ENCODE data around the gene SGO2. TPM values are rescaled to one million over a fixed set of nuclear protein-coding genes. Genes with fewer than 3 reads are reported as not detected.

The SGO2 gene
- polyA plus RNA-seq, 2 donors, result 1.3 to 2.5 TPM

- Histone ChIP-seq H3K27me3 (ENCODE audit: control insufficient read depth in 1 of 2, insufficient read depth in 2 of 2, low read length in 2 of 2) (no peaks in the 10 kb centered on the region), H3K9me3 (ENCODE audit: control insufficient read depth in 2 of 2, insufficient read depth in 1 of 2, low read depth in 1 of 2, low read length in 1 of 2) (peaks cover 0 to 3% of the 10 kb centered on the region in 2 donors), H3K4me1 (ENCODE audit: control insufficient read depth in 2 of 2, insufficient read depth in 2 of 2, low read length in 1 of 2) (no peaks in the 10 kb centered on the region), H3K4me3 (ENCODE audit: low read depth in 1 of 2, low read length in 2 of 2) (no peak overlapping the region), H3K27ac (ENCODE audit: low read depth in 2 of 2, low read length in 1 of 2) (no peak overlapping the region), H3K36me3 (ENCODE audit: control insufficient read depth in 2 of 2, insufficient read depth in 2 of 2, low read length in 1 of 2) (no peaks in the 10 kb centered on the region)
- 75 to 89% methylated on average over 1 of the region's 1 CpG for WGBS, 2 donors
These were observed 89.2 kb downstream of the SGO2 start for GRCh38 chr2:200615247-200615646.

- WGBS, 2 donors, result 54 to 88% methylated on average over 5 of the region's 5 CpGs
- Histone ChIP-seq H3K36me3 (ENCODE audit: control insufficient read depth in 2 of 2, insufficient read depth in 2 of 2, low read length in 1 of 2) (no peaks in the 10 kb centered on the region), H3K9me3 (ENCODE audit: control insufficient read depth in 2 of 2, insufficient read depth in 1 of 2, low read depth in 1 of 2, low read length in 1 of 2) (peaks cover 0 to 3% of the 10 kb centered on the region in 2 donors), H3K4me3 (ENCODE audit: low read depth in 1 of 2, low read length in 2 of 2) (no peak overlapping the region), H3K4me1 (ENCODE audit: control insufficient read depth in 2 of 2, insufficient read depth in 2 of 2, low read length in 1 of 2) (no peaks in the 10 kb centered on the region), H3K27me3 (ENCODE audit: control insufficient read depth in 1 of 2, insufficient read depth in 2 of 2, low read length in 2 of 2) (no peaks in the 10 kb centered on the region), H3K27ac (ENCODE audit: low read depth in 2 of 2, low read length in 1 of 2) (no peak overlapping the region)
These were observed 90.2 kb downstream of the SGO2 start for GRCh38 chr2:200616193-200616592.

DNA sequence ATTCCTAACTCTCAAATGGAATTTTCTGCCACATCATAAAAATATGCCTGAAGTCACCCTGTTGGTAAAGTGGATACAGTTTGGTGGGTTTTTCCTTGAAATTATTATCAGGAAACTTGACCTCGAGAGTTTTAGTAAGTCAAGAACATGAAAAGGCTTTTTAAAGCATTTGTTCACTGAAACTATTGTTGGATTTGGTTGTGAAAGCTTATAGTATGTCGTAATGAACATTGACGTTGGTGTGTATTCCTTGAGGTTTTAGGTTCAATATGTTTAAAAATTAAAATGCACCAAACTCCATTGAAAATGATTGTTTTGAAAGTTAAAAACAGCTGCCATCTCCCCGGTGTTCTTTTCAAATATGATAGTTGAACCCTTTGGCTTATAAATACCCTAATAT, 90.6 kb downstream of the SGO2 start:
- H3K27ac ChIP-seq (ENCODE audit: low read depth in 2 of 2, low read length in 1 of 2), result no peak overlapping the region
- no peaks in the 10 kb centered on the region for H3K36me3 ChIP-seq (ENCODE audit: control insufficient read depth in 2 of 2, insufficient read depth in 2 of 2, low read length in 1 of 2)
- no peaks in the 10 kb centered on the region for H3K4me1 ChIP-seq (ENCODE audit: control insufficient read depth in 2 of 2, insufficient read depth in 2 of 2, low read length in 1 of 2)
- H3K27me3 ChIP-seq (ENCODE audit: control insufficient read depth in 1 of 2, insufficient read depth in 2 of 2, low read length in 2 of 2), result no peaks in the 10 kb centered on the region
- H3K9me3 ChIP-seq (ENCODE audit: control insufficient read depth in 2 of 2, insufficient read depth in 1 of 2, low read depth in 1 of 2, low read length in 1 of 2), result peaks cover 0 to 3% of the 10 kb centered on the region in 2 donors
- WGBS, 2 donors, result 79 to 85% methylated on average over 4 of the region's 4 CpGs
- no peak overlapping the region for H3K4me3 ChIP-seq (ENCODE audit: low read depth in 1 of 2, low read length in 2 of 2)

DNA sequence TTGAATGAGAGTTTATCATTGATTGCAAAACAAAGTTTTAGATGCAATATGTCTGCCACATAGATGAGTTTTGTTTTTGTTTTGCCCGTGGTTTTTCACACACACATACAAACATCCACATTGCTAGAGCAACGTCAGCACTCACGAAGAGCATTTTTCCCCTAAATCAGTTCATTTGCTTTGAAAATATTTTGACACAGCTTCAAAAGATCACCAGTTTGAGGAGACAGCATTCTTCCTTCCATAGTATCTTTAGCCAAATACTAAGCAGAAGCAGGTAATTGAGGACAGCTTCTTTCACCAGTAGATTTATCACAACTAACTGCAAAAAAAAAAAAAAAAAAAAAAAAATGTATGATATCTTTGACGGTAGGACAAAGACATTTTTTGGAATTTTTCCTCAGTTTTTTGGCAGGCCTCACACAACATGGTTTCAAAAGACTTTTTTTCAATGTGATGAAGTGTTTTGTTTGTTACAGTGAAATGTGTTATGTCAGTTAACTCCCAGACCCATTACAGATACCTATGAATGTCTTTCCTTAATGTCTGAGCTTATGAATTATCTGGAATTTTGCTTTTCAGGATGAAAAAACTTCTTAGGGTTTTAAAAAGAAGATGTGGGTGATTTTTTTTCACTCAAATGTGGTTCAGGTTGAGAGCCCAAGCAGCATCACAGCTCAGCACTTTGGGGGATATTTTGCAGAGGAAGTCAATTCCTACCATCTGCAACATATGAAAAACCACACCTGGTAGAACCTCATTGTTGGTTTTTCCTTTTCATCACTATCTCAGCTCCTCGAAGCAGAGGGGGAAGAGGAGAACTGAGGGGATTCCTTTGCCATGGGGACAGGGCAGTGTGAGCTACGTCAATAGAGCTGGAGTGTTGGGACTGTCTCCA, 91.4 kb downstream of the SGO2 start:
- Histone ChIP-seq H3K27me3 (ENCODE audit: control insufficient read depth in 1 of 2, insufficient read depth in 2 of 2, low read length in 2 of 2) (no peaks in the 10 kb centered on the region), H3K27ac (ENCODE audit: low read depth in 2 of 2, low read length in 1 of 2) (no peak overlapping the region), H3K4me1 (ENCODE audit: control insufficient read depth in 2 of 2, insufficient read depth in 2 of 2, low read length in 1 of 2) (no peaks in the 10 kb centered on the region), H3K4me3 (ENCODE audit: low read depth in 1 of 2, low read length in 2 of 2) (no peak overlapping the region), H3K9me3 (ENCODE audit: control insufficient read depth in 2 of 2, insufficient read depth in 1 of 2, low read depth in 1 of 2, low read length in 1 of 2) (peaks cover 0 to 3% of the 10 kb centered on the region in 2 donors), H3K36me3 (ENCODE audit: control insufficient read depth in 2 of 2, insufficient read depth in 2 of 2, low read length in 1 of 2) (no peaks in the 10 kb centered on the region)
- WGBS, 2 donors, result 59 to 60% methylated on average over 6 of the region's 6 CpGs

GRCh38 chr2:200618054-200618419, 92.0 kb downstream of the SGO2 start:
- H3K36me3 ChIP-seq (ENCODE audit: control insufficient read depth in 2 of 2, insufficient read depth in 2 of 2, low read length in 1 of 2), result no peaks in the 10 kb centered on the region
- H3K9me3 ChIP-seq (ENCODE audit: control insufficient read depth in 2 of 2, insufficient read depth in 1 of 2, low read depth in 1 of 2, low read length in 1 of 2), result peaks cover 0 to 3% of the 10 kb centered on the region in 2 donors
- H3K4me3 ChIP-seq (ENCODE audit: low read depth in 1 of 2, low read length in 2 of 2), result no peak overlapping the region
- no peaks in the 10 kb centered on the region for H3K4me1 ChIP-seq (ENCODE audit: control insufficient read depth in 2 of 2, insufficient read depth in 2 of 2, low read length in 1 of 2)
- no peaks in the 10 kb centered on the region for H3K27me3 ChIP-seq (ENCODE audit: control insufficient read depth in 1 of 2, insufficient read depth in 2 of 2, low read length in 2 of 2)
- 53 to 69% methylated on average over 3 of the region's 3 CpGs for WGBS, 2 donors
- H3K27ac ChIP-seq (ENCODE audit: low read depth in 2 of 2, low read length in 1 of 2), result no peak overlapping the region

GRCh38 chr2:200618590-200619021, 92.6 kb downstream of the SGO2 start:
- H3K36me3 ChIP-seq (ENCODE audit: control insufficient read depth in 2 of 2, insufficient read depth in 2 of 2, low read length in 1 of 2), result no peaks in the 10 kb centered on the region
- H3K4me3 ChIP-seq (ENCODE audit: low read depth in 1 of 2, low read length in 2 of 2), result no peak overlapping the region
- H3K27ac ChIP-seq (ENCODE audit: low read depth in 2 of 2, low read length in 1 of 2), result no peak overlapping the region
- 42% methylated on average over 3 of the region's 3 CpGs for WGBS, 2 donors
- peaks cover 0 to 3% of the 10 kb centered on the region in 2 donors for H3K9me3 ChIP-seq (ENCODE audit: control insufficient read depth in 2 of 2, insufficient read depth in 1 of 2, low read depth in 1 of 2, low read length in 1 of 2)
- H3K4me1 ChIP-seq (ENCODE audit: control insufficient read depth in 2 of 2, insufficient read depth in 2 of 2, low read length in 1 of 2), result no peaks in the 10 kb centered on the region
- no peaks in the 10 kb centered on the region for H3K27me3 ChIP-seq (ENCODE audit: control insufficient read depth in 1 of 2, insufficient read depth in 2 of 2, low read length in 2 of 2)

GRCh38 chr2:200619279-200619678, 93.3 kb downstream of the SGO2 start:
- WGBS, 2 donors, result 32 to 46% methylated on average over 2 of the region's 2 CpGs
- Histone ChIP-seq H3K9me3 (ENCODE audit: control insufficient read depth in 2 of 2, insufficient read depth in 1 of 2, low read depth in 1 of 2, low read length in 1 of 2) (peaks cover 0 to 3% of the 10 kb centered on the region in 2 donors), H3K4me3 (ENCODE audit: low read depth in 1 of 2, low read length in 2 of 2) (no peak overlapping the region), H3K27ac (ENCODE audit: low read depth in 2 of 2, low read length in 1 of 2) (no peak overlapping the region), H3K27me3 (ENCODE audit: control insufficient read depth in 1 of 2, insufficient read depth in 2 of 2, low read length in 2 of 2) (no peaks in the 10 kb centered on the region), H3K36me3 (ENCODE audit: control insufficient read depth in 2 of 2, insufficient read depth in 2 of 2, low read length in 1 of 2) (no peaks in the 10 kb centered on the region), H3K4me1 (ENCODE audit: control insufficient read depth in 2 of 2, insufficient read depth in 2 of 2, low read length in 1 of 2) (no peaks in the 10 kb centered on the region)

DNA sequence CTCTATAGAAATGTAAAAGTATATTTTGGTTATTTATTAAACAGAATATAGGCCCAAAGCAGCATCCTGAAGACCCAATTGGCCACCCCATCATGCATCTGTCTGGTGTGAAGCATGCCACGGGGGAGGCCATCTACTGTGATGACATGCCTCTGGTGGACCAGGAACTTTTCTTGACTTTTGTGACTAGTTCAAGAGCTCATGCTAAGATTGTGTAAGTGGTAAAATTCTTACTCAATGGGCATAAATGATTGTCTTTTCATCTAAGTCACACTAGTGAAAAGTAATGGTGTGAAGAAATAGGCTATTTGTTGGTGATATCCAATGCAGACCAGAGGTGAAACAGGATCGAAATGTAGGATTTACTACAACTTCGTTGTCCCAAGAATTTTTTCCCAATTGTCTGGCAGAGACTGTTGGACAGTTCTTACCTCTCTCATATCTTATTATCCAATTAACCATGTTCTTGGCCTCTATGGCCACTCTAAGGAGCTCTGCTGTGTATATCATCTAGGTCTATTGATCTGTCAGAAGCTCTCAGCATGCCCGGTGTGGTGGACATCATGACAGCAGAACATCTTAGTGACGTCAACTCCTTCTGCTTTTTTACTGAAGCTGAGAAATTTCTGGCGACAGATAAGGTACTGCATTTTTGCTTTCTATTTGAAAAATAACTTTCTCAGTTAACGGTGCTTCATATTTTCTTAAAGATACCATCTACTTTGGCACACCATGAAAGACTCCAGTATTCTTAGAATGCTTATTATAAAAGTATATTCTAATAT, 94.8 kb downstream of the SGO2 start:
- no peaks in the 10 kb centered on the region for H3K27me3 ChIP-seq (ENCODE audit: control insufficient read depth in 1 of 2, insufficient read depth in 2 of 2, low read length in 2 of 2)
- H3K4me3 ChIP-seq (ENCODE audit: low read depth in 1 of 2, low read length in 2 of 2), result no peak overlapping the region
- no peaks in the 10 kb centered on the region for H3K4me1 ChIP-seq (ENCODE audit: control insufficient read depth in 2 of 2, insufficient read depth in 2 of 2, low read length in 1 of 2)
- 92 to 93% methylated on average over 7 of the region's 7 CpGs for WGBS, 2 donors
- no peak overlapping the region for H3K27ac ChIP-seq (ENCODE audit: low read depth in 2 of 2, low read length in 1 of 2)
- no peaks in the 10 kb centered on the region for H3K36me3 ChIP-seq (ENCODE audit: control insufficient read depth in 2 of 2, insufficient read depth in 2 of 2, low read length in 1 of 2)
- H3K9me3 ChIP-seq (ENCODE audit: control insufficient read depth in 2 of 2, insufficient read depth in 1 of 2, low read depth in 1 of 2, low read length in 1 of 2), result peaks cover 0 to 3% of the 10 kb centered on the region in 2 donors

DNA sequence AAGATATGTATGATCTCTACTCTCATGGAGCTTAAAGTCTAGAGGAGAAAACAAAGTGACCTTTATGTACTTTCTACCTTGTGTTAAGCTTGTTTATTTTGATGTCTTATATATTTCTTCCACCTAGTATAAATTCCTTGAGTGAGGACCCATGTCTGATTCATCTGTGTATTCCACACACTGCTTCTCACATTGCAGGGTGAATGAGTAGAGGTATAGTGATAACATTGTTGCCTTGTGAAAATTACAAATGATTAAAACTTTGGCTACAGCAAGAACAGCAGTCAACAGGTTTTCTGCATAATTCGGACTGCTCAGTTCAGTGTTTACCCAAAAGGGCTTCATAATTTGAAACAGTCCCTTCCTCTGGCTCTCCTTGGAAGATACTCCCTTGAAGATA, 96.1 kb downstream of the SGO2 start:
- Histone ChIP-seq H3K27ac (ENCODE audit: low read depth in 2 of 2, low read length in 1 of 2) (no peak overlapping the region), H3K4me1 (ENCODE audit: control insufficient read depth in 2 of 2, insufficient read depth in 2 of 2, low read length in 1 of 2) (no peaks in the 10 kb centered on the region), H3K27me3 (ENCODE audit: control insufficient read depth in 1 of 2, insufficient read depth in 2 of 2, low read length in 2 of 2) (no peaks in the 10 kb centered on the region), H3K36me3 (ENCODE audit: control insufficient read depth in 2 of 2, insufficient read depth in 2 of 2, low read length in 1 of 2) (no peaks in the 10 kb centered on the region), H3K4me3 (ENCODE audit: low read depth in 1 of 2, low read length in 2 of 2) (no peak overlapping the region), H3K9me3 (ENCODE audit: control insufficient read depth in 2 of 2, insufficient read depth in 1 of 2, low read depth in 1 of 2, low read length in 1 of 2) (peaks cover 0 to 3% of the 10 kb centered on the region in 2 donors)
- WGBS, 2 donors, result 78 to 87% methylated on average over 1 of the region's 1 CpG

Data from esophagus (tissue), 2 donors.